Activated naive CD4-positive, alpha-beta T cell treated with anti-CD3 and anti-CD28 coated beads, Interleukin-2, amount 50 U/mL, for 16 hours (primary cell): Measurements from ENCODE around the gene IFNA14.
"Not testable (repeated sequence)": the region's sequence is repeated elsewhere in the genome, so short reads cannot be mapped to it uniquely, and the experiment has no call there.

Experiments used
- DNase-seq: peaks from one replicate; pipeline ENCODE4 v3.0.0-alpha.2; 2020

The IFNA14 gene

GRCh38 chr9:21213411-21214326 lies 26.1 kb downstream of the IFNA14 start:
- DNase-seq, result not testable (repeated sequence)

GRCh38 chr9:21212160-21212559 lies 27.6 kb downstream of the IFNA14 start:
- DNase-seq, result not testable (repeated sequence)

- DNase-seq, result not testable (repeated sequence)
Observed at GRCh38 chr9:21210782-21211181, 29.0 kb downstream of the IFNA14 start.

DNA sequence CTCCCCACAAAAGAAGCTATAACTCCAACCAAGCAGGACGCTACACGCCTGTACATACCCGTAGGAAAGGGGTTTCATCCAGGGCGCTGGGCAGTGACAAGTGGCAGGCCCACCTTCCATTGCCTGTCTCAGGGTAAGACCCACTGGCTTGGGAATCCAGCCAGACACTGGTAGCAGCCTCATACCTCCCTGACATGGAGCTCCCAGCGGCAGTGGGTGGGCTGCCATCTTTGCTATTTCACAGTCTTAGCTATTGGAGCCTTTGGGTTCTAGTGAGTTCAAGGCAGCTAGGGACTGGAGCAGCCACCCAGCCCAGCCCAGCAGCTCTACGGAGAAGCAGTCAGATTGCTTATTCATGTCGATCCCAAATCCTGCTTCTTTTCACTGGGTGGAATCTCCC lies 29.5 kb downstream of the IFNA14 start:
- DNase-seq, result no peak

- not testable (repeated sequence) for DNase-seq
Observed at GRCh38 chr9:21207043-21207442, 32.8 kb downstream of the IFNA14 start, which contains the start of gene IFNA10. TSS of gene IFNA10 (minus strand) at chr9:21207143. CDS start at chr9:21207097, 46 bp downstream.

DNA sequence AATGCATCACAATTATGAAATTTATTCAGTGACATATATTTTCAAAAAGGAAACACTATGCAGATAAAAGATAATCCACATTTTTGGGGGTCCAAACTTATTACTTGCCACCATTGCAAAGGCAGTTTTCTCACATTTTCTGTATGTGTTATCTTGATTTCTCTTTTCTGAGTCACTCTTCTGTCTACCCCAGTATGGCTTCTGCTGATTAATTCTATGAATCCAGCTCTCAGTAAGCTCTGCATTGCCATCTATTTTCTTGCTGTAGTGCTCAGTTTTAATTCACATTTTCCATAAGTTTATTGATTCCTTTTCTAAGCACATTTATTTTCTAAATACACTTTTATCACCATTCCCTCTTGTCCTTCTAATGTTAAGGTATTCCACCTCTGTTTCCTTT lies 34.6 kb downstream of the IFNA14 start:
- no peak for DNase-seq

- DNase-seq, result not testable (repeated sequence)
Observed at GRCh38 chr9:21202105-21202504, 37.7 kb downstream of the IFNA14 start, which contains the start of gene IFNA7. TSS of gene IFNA7 (minus strand) at chr9:21202205. CDS start at chr9:21202165, 40 bp downstream.

- peak; percentile 26 for DNase-seq
Observed at GRCh38 chr9:21194867-21195776, 44.7 kb downstream of the IFNA14 start.
